ENCODE data around the gene CTNND2. TPM values are rescaled to one million over a fixed set of nuclear protein-coding genes. Genes with fewer than 3 reads are reported as not detected.

CTNND2 gene
- total RNA-seq, 1 experiment from 2014 or later = not detected

DNA sequence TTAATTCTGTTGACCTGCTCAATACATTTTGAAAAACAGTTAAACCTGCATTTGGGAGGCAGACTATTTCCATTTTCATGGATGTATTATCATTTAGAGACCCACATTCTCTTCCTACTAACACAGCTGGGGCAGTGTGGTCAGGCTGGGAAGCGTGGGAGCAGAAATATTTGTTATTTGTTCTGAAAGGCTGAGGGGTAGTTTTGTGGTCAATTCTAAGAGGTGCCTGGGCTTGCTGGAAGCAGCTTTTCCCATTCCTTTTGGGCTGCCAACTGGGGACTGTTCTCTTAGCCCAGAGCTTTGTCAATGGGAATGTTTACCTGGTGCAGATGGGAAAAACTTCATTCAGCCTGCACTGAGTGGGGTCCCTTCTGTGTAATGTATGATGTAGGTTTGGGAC is 971.8 kb downstream of the CTNND2 start:
- DNase-seq (ENCODE audit: low read depth) = peak; percentile 44

DNA sequence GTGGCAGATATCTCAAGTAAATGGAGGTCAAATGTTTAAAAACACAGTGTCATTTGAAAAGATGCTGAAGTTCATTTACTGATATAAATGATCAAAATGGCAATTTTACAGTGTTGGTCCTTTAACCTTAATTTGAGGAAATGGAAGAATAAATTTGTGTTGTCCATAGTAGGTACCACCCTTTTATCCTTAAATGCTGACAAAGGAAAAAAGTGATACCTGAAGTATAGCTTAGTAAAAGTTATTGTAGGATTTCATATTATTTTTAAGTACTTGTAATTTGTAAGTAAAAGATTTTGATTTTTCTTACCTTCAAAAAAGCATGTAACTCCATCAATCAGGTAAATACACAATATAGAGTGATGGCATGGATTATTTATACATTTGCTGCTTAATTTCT is 976.6 kb downstream of the CTNND2 start:
- DNase-seq (ENCODE audit: low read depth) = no peak

DNA sequence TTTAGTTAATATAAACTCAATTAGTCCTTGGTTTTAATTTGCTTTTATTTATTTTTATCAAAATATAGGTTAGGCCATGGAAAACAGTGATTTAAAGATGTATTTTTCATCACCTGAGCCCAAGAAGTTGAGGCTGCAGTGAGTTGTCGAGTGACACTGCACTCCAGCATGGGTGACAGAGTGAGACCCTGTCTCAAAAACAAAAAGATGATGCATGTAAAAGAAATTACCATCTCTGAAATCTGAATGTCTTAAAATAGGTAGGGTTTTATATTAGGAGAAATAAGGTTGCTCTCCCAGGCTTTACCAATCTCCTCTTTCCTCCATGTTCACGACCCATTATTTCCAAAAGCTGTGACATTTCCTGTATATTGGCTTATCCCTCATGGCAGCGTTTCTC is 980.9 kb downstream of the CTNND2 start:
- no peak for DNase-seq (ENCODE audit: low read depth)

All from RPMI7951 (cell line).